CD4-positive, alpha-beta T cell treated with Interleukin-4 for 1 hour (primary cell): ENCODE measurements around the gene ZMYM3.
A peak's percentile ranks its signal among the peaks of the same experiment; 100 is the strongest.
"Not testable (repeated sequence)": the region's sequence is repeated elsewhere in the genome, so short reads cannot be mapped to it uniquely, and the experiment has no call there.

Source experiments
- DNase-seq, 2 donors: peaks; one replicate each; pipeline ENCODE4 v3.0.0-alpha.2; 2020 to 2022

The ZMYM3 gene

GRCh38 chrX:71254092-71254963 lies at the start of gene ZMYM3:
Gene ZMYM3, minus strand, starts transcription at chrX:71254140. Its CDS starts 885 bp downstream, at chrX:71253255.
- peak; percentile 84 to 86 for DNase-seq

- no peak for DNase-seq
Measured at GRCh38 chrX:71302461-71303213, 48.7 kb upstream of the ZMYM3 start.

GRCh38 chrX:71301195-71301924 lies 47.4 kb upstream of the ZMYM3 start, which contains the start of gene ITGB1BP2:
Gene ITGB1BP2, plus strand, starts transcription at chrX:71301750. Its CDS starts 57 bp downstream, at chrX:71301807.
- DNase-seq, result no peak

- DNase-seq, result not testable (repeated sequence)
Measured at GRCh38 chrX:71300495-71300894, 46.6 kb upstream of the ZMYM3 start.

GRCh38 chrX:71300064-71300463 lies 46.1 kb upstream of the ZMYM3 start:
- DNase-seq, result not testable (repeated sequence)

GRCh38 chrX:71298119-71298518 lies 44.2 kb upstream of the ZMYM3 start:
- no peak for DNase-seq

GRCh38 chrX:71296806-71297205 lies 42.9 kb upstream of the ZMYM3 start:
- DNase-seq, result no peak

- DNase-seq, result no peak
Measured at GRCh38 chrX:71292669-71293365, 38.9 kb upstream of the ZMYM3 start.

- DNase-seq, result no peak
Measured at GRCh38 chrX:71291381-71291780, 37.4 kb upstream of the ZMYM3 start.

GRCh38 chrX:71285929-71286328 lies 32.0 kb upstream of the ZMYM3 start:
- DNase-seq, result no peak

- DNase-seq, result peak; percentile 93 to 97
Measured at GRCh38 chrX:71283403-71284143, 29.6 kb upstream of the ZMYM3 start, which contains the start of gene NONO. Gene NONO, plus strand, starts transcription at chrX:71283635. Its CDS starts 7,003 bp downstream, at chrX:71290638.

GRCh38 chrX:71282514-71283402 lies 28.8 kb upstream of the ZMYM3 start:
- DNase-seq, result peak; percentile 74 to 81

- DNase-seq, result not testable (repeated sequence)
Measured at GRCh38 chrX:71281300-71281699, 27.4 kb upstream of the ZMYM3 start.

- DNase-seq, result not testable (repeated sequence)
Measured at GRCh38 chrX:71272313-71272712, 18.4 kb upstream of the ZMYM3 start.

- DNase-seq, result no peak
Measured at GRCh38 chrX:71269801-71270395, 16.0 kb upstream of the ZMYM3 start.

- not testable (repeated sequence) for DNase-seq
Measured at GRCh38 chrX:71268624-71269023, 14.7 kb upstream of the ZMYM3 start.

- DNase-seq, result no peak
Measured at GRCh38 chrX:71256856-71257255, 2.9 kb upstream of the ZMYM3 start.

- DNase-seq, result no peak
Measured at GRCh38 chrX:71256051-71256450, 2.1 kb upstream of the ZMYM3 start.

- DNase-seq, result peak; percentile 42 to 48
Measured at GRCh38 chrX:71253253-71254091, 468 bp downstream of the ZMYM3 start.
